Bronchial epithelial cell (primary cell): ENCODE measurements around the gene GFY. TPM values are rescaled to one million over a fixed set of nuclear protein-coding genes. Genes with fewer than 3 reads are reported as not detected.

ENCODE experiments used
- DNase-seq: peaks from one replicate; pipeline ENCODE4 v3.0.0-alpha.2; 2010; ENCODE audit warnings: low read depth
- FAIRE-seq: peaks from 2 replicates; lab custom pipeline; 2011; peaks lifted over from hg19 to GRCh38; lab: Jason Lieb, UNC
- H3K27me3 ChIP-seq: 2 replicates; pipeline ENCODE4 v1.5.1; 2011; ENCODE audit warnings: low read length; ENCODE audit not compliant: control insufficient read depth, insufficient read depth
- H3K36me3 ChIP-seq: 2 replicates; pipeline ENCODE4 v1.5.1; 2011; ENCODE audit warnings: low read length; ENCODE audit not compliant: control insufficient read depth, insufficient read depth
- H3K4me3 ChIP-seq: 2 replicates; pipeline ENCODE4 v1.5.1; 2011; ENCODE audit warnings: mild to moderate bottlenecking, low read depth, low read length, control low read depth
- total RNA-seq: library from RNA; depleted of rRNA; stranded (reverse); fragments of >200 nt; gene quantifications from 2 replicates; pipeline ENCODE4 v1.2.1, GENCODE V29; 2014
- TF ChIP-seq, protein P1 (sequence below): IDR thresholded peaks from 2 replicates; pipeline ENCODE4 v1.5.1; 2011; ENCODE audit warnings: mild to moderate bottlenecking, moderate library complexity, low read length, control low read depth, inconsistent platforms; ENCODE audit not compliant: insufficient read depth, severe bottlenecking

GFY gene
- total RNA-seq, 1 donor from 2014 or later, result not detected

DNA sequence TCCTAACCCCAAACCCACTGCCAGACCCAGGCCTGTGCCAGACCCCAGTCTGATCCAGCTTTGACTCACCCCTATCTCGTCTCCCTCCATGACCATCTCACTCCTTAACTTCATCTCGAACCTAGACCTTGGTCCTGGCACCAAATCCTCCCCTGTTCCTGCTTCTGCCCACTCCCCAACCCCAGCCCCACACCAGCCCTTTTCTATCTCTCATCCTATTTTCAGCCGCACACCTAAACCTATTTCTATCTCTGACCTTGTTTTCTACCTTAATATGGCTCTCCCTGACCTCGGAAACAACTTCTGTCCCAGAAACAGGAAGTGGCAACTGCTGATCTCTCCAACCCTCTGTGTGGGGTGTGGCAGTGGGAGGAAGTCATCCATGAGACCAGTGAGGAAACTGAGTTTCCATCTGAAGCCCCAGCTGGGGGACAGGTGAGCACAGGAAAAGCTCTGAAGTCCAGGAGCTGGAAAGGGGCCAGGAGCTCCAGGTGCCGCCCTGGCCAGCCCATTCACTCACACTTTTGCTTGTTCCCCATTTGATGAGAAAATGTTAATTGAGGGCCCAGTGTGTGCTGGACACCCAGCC, 15.7 kb upstream of the GFY start:
- no peak for DNase-seq
- no peaks in the 10 kb centered on the region for H3K36me3 ChIP-seq
- TF ChIP-seq, protein P1, sequence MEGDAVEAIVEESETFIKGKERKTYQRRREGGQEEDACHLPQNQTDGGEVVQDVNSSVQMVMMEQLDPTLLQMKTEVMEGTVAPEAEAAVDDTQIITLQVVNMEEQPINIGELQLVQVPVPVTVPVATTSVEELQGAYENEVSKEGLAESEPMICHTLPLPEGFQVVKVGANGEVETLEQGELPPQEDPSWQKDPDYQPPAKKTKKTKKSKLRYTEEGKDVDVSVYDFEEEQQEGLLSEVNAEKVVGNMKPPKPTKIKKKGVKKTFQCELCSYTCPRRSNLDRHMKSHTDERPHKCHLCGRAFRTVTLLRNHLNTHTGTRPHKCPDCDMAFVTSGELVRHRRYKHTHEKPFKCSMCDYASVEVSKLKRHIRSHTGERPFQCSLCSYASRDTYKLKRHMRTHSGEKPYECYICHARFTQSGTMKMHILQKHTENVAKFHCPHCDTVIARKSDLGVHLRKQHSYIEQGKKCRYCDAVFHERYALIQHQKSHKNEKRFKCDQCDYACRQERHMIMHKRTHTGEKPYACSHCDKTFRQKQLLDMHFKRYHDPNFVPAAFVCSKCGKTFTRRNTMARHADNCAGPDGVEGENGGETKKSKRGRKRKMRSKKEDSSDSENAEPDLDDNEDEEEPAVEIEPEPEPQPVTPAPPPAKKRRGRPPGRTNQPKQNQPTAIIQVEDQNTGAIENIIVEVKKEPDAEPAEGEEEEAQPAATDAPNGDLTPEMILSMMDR, result no peak
- no peaks in the 10 kb centered on the region for H3K27me3 ChIP-seq
- FAIRE-seq, result no peak
- H3K4me3 ChIP-seq, result no peak overlapping the region

DNA sequence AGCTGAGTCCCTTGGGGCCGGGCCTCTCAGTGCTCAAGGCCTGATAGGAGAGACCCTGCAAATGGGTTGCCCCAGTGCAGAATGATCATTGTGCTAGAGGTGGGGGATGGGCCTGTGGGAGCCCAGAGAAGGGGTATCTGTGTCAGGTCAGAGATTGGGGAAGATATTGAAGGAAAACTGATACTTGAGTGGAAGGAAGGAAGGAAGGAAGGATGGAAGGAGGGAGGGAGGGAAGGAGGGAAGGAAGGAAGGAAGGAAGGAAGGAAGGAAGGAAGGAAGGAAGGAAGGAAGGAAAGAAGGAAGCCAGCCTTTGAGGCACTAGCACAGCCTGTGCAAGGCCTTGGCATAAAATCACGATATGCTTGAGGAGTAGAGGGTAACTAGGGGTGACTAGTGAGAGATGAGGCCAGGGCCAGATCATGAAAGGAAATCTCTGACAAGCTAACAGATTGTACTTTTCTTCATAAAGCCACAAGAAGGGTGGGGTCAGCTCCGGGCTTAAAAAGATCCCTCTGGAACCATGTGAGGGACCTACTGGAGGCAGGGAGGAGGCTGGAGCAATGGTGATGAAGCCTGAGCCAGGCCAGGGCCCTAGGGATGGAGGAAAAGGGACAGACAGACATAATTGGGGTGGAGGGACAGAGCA, 13.4 kb upstream of the GFY start:
- Histone ChIP-seq H3K4me3 (no peak overlapping the region), H3K36me3 (no peaks in the 10 kb centered on the region), H3K27me3 (peaks cover 2% of the 10 kb centered on the region)
- TF ChIP-seq, protein P1, result no peak
- FAIRE-seq (no peak), DNase-seq (no peak)

DNA sequence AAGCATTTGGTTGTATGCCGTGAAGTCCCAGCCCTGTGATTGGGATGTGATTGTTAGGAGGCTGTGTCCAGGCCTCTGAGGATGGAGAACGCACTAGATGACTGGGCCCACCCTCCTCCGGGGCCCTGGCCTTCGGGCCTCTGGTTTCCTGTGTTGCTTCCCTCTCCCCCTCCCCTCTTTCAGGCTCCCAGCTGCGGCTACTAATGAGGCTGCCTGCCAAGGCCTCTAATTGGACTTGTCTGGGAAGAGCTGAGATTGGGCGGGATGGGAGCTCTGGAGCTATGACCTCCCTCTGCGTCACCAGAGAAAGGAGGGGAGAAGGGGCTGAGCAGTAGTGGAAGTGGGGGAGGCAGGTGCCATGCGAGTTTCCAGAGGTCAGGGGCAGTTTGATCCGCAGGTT, 11.8 kb upstream of the GFY start:
- TF ChIP-seq, protein P1, result no peak
- Histone ChIP-seq H3K27me3 (peaks cover 10% of the 10 kb centered on the region), H3K4me3 (no peak overlapping the region), H3K36me3 (no peaks in the 10 kb centered on the region)
- DNase-seq (no peak), FAIRE-seq (no peak)

GRCh38 chr19:49414256-49414655, 10.9 kb upstream of the GFY start:
- Histone ChIP-seq H3K27me3 (peaks cover 15% of the 10 kb centered on the region), H3K4me3 (no peak overlapping the region), H3K36me3 (no peaks in the 10 kb centered on the region)
- FAIRE-seq (no peak), DNase-seq (no peak)
- TF ChIP-seq, protein P1, result no peak

- FAIRE-seq (no peak), DNase-seq (no peak)
- Histone ChIP-seq H3K36me3 (no peaks in the 10 kb centered on the region), H3K4me3 (no peak overlapping the region), H3K27me3 (peaks cover 19% of the 10 kb centered on the region)
- TF ChIP-seq, protein P1, result no peak
These were observed 9.9 kb upstream of the GFY start for GRCh38 chr19:49415102-49415809.
